Skeletal muscle satellite cell (primary cell): ENCODE data around the gene DOCK9.
A peak's percentile ranks its signal among the peaks of the same experiment; 100 is the strongest.

Experiments used
- H3K27me3 ChIP-seq: 2 replicates; pipeline ENCODE4 v1.7.0; 2013; ENCODE audit warnings: low read length; ENCODE audit not compliant: control insufficient read depth, insufficient read depth
- H3K36me3 ChIP-seq: 2 replicates; pipeline ENCODE4 v1.7.0; 2013; ENCODE audit warnings: mild to moderate bottlenecking, control low read depth, low read length; ENCODE audit not compliant: insufficient read depth
- H3K4me1 ChIP-seq: 2 replicates; pipeline ENCODE4 v1.7.0; 2013; ENCODE audit warnings: low read length; ENCODE audit not compliant: control insufficient read depth, insufficient read depth
- H3K4me2 ChIP-seq: 2 replicates; pipeline ENCODE4 v1.7.0; 2013; ENCODE audit warnings: mild to moderate bottlenecking, low read length
- H3K4me3 ChIP-seq: 2 replicates; pipeline ENCODE4 v1.7.0; 2013; ENCODE audit warnings: low read length
- H3K9ac ChIP-seq: 2 replicates; pipeline ENCODE4 v1.7.0; 2013; ENCODE audit warnings: mild to moderate bottlenecking, low read depth, low read length, moderate library complexity
- H3K9me3 ChIP-seq: replicated peaks from 2 replicates; pipeline ENCODE4 v1.7.0; 2013; ENCODE audit warnings: mild to moderate bottlenecking, control low read depth, low read length

DOCK9 gene

DNA sequence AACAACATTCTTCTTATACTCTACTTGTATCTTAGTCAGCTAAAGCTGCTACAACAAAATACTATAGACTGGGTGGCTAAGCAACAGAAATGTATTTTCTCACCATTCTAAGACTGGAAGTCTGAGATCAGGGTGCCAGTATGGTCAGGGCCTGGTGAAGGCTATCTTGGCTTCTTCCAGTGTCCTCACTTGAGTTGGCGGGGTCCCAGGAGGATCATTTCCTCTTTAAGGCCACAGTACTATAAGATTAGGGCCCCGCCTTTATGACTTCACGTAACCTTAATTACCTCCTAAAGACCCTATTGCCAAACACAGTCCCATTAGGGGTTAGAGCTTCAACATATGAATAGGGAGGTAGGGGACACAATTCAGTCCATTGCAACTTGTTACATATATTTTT, 30.7 kb upstream of the DOCK9 start:
- H3K4me1 ChIP-seq, result peaks cover 5% of the 10 kb centered on the region
- H3K27me3 ChIP-seq, result no peaks in the 10 kb centered on the region
- no peak overlapping the region for H3K9ac ChIP-seq
- H3K9me3 ChIP-seq, result no peaks in the 10 kb centered on the region
- no peak overlapping the region for H3K4me2 ChIP-seq
- no peak overlapping the region for H3K4me3 ChIP-seq
- H3K36me3 ChIP-seq, result no peaks in the 10 kb centered on the region

DNA sequence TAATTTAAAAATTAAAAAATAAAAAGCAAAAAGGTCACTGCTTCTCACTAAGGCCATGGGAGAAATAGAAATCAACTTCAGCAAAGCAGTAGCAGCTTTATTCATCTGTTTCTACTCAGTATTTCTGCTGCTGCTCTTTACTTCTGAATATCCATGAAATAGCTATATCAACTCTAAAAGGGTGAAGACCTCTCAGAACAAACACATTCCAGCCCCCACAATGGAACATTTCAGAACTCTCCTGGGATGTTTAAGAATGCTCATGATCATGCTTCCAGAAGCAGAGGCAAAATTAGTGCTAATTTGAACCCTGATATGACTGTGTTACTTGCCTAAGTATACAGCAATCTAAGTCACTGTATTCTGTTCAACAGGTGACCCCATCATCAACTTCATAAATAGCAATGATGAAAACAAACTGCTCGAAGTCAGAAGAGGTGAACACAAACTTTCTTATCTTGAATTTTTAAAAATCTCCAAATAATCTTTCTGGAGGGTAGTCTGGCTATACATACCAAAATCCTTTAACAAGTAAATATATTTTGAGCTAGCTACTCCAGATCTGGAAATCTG, 29.6 kb upstream of the DOCK9 start:
- H3K4me3 ChIP-seq, result no peak overlapping the region
- no peaks in the 10 kb centered on the region for H3K27me3 ChIP-seq
- H3K9me3 ChIP-seq, result no peaks in the 10 kb centered on the region
- H3K4me1 ChIP-seq, result peaks cover 5% of the 10 kb centered on the region
- H3K4me2 ChIP-seq, result no peak overlapping the region
- H3K36me3 ChIP-seq, result no peaks in the 10 kb centered on the region
- no peak overlapping the region for H3K9ac ChIP-seq

DNA sequence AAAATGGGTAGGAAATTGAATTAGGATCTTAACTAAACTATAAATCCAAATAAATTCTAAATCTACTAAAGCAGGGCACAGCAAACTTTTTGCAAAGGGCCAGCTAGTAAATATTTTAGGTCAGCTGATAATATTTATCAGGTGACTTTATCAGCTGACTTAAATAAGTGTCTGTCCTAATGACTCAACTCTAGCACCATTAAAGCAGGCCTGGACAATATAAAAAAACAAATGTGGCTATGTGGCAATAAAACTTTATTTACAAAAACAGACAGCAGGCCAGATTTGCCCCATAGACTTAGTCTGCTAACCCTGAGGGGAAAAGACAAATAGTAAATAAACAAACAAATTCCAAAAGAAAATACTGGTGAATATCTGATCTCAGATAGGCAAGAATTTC, 27.7 kb upstream of the DOCK9 start:
- Histone ChIP-seq H3K9me3 (no peaks in the 10 kb centered on the region), H3K4me3 (no peak overlapping the region), H3K4me2 (no peak overlapping the region), H3K9ac (no peak overlapping the region), H3K4me1 (peaks cover 5% of the 10 kb centered on the region), H3K27me3 (no peaks in the 10 kb centered on the region), H3K36me3 (no peaks in the 10 kb centered on the region)

DNA sequence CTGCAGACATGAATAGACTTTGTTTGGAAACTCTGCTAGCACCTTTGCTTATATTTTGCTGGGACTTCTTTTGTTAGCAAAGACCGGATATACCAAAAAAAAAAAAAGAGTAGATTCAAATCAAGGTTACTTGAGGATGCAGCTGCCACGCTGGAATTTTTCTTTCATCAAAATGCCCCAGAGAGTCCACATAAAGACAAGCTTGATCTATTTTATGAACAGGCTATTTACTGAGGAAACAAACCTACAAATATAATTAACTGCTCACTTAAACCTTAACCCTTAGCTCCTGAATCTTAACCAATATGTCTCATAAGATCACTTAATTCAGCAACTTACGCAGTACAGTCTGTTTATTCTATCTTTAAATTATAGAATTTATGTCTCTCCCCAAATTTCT, 27.1 kb upstream of the DOCK9 start:
- no peaks in the 10 kb centered on the region for H3K9me3 ChIP-seq
- no peaks in the 10 kb centered on the region for H3K36me3 ChIP-seq
- H3K4me3 ChIP-seq, result no peak overlapping the region
- no peaks in the 10 kb centered on the region for H3K27me3 ChIP-seq
- H3K4me2 ChIP-seq, result no peak overlapping the region
- peaks cover 5% of the 10 kb centered on the region for H3K4me1 ChIP-seq
- no peak overlapping the region for H3K9ac ChIP-seq

DNA sequence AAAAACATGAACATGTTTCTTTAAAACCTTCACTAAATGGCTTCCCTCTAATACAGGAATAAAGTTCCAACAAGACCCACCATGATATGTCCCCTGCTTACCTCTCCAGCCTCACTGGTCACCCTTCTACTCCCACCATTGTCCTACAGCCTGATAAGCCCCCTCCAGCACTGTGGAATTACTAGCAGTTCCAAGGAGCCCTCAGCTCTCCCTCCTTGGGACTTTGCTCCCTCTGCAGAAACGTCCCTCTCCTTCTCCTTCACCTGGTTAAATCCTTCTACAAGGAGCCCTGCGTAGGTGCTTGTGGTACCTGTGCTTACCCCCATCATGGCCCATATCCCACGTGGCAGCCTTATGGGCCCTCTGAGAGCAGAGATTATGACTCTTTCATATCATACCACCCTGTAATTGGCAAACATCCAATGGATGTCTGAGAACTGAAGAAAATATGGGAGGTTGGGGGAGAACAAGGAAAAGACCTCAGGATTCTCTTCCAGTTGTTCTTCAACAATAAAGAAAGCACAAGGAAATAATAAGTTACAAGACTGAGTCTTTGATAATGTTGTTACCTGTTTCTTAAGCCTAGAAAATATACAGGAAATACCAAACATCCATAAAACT, 26.1 kb upstream of the DOCK9 start:
- Histone ChIP-seq H3K4me1 (peaks cover 10% of the 10 kb centered on the region), H3K27me3 (no peaks in the 10 kb centered on the region), H3K4me3 (no peak overlapping the region), H3K36me3 (no peaks in the 10 kb centered on the region), H3K4me2 (no peak overlapping the region), H3K9me3 (no peaks in the 10 kb centered on the region), H3K9ac (no peak overlapping the region)

DNA sequence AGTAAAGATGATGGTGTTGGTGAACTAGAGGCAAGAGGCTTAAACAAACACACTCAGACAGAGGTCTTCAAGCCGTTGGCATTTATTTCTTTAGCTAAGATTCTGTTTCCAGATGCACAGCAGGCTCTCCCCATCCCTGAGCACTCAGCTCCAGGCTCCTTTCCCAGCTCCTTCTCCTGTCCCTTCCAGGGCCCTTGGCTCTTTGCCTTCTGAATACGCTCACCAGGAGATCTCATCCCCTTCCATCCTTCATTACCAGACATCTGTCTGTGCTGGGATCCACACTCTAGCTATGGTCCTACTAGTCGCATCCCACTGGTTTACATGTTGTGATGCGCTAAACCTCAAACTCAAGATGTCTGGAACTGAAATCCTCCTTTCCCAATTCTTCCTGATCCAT, 25.3 kb upstream of the DOCK9 start:
- no peaks in the 10 kb centered on the region for H3K9me3 ChIP-seq
- H3K9ac ChIP-seq, result no peak overlapping the region
- H3K27me3 ChIP-seq, result no peaks in the 10 kb centered on the region
- no peak overlapping the region for H3K4me2 ChIP-seq
- no peaks in the 10 kb centered on the region for H3K36me3 ChIP-seq
- no peak overlapping the region for H3K4me3 ChIP-seq
- H3K4me1 ChIP-seq, result peaks cover 18% of the 10 kb centered on the region

DNA sequence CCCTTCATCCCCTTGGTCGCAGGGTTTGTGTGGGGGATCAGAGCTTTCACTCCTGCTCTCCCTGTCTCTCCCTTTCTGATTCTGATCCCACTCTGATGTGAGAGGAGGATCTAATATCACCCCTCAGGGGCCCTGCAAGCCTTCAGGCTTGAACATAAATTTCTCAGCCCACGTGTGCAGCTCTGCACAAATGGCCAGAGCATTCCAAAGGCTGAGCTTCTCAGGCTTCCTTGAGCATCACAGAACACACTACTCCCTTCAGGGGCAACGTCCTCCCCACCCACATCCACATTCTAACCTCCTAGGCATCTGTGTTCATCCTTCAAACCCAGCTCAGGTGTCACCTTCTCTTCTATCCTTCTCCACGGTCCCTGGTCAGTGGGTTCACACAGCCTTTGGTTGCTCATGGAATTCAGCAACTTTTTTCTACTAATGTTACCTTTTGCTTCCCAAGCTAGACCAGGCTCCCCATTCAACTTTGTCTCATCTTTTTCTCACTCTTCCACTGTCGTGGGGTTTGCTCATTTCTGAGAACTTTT, 24.4 kb upstream of the DOCK9 start:
- Histone ChIP-seq H3K9ac (no peak overlapping the region), H3K9me3 (no peaks in the 10 kb centered on the region), H3K4me1 (peaks cover 27% of the 10 kb centered on the region), H3K4me2 (no peak overlapping the region), H3K36me3 (no peaks in the 10 kb centered on the region), H3K4me3 (no peak overlapping the region), H3K27me3 (no peaks in the 10 kb centered on the region)

GRCh38 chr13:99000137-99000536, 22.3 kb upstream of the DOCK9 start:
- Histone ChIP-seq H3K9ac (no peak overlapping the region), H3K4me1 (peaks cover 31% of the 10 kb centered on the region), H3K27me3 (no peaks in the 10 kb centered on the region)

DNA sequence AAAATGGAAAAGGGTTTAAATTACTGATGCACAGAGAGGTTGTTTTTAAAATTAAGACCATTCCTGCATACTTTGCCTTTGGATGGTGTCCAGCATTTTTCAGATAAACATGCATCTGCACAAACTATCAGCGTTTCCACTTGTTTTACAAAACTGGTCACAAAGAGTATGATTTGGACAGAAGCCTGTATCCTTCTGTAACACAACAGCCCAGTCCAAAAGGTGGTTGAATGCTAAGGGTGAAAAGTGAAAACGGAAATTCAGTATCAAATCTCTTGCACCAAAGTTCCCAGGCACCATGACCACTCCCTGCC, 21.7 kb upstream of the DOCK9 start:
- H3K36me3 ChIP-seq, result no peaks in the 10 kb centered on the region
- peaks cover 26% of the 10 kb centered on the region for H3K4me1 ChIP-seq
- no peaks in the 10 kb centered on the region for H3K9me3 ChIP-seq
- H3K27me3 ChIP-seq, result no peaks in the 10 kb centered on the region
- no peak overlapping the region for H3K9ac ChIP-seq
- no peak overlapping the region for H3K4me3 ChIP-seq
- H3K4me2 ChIP-seq, result no peak overlapping the region

More at GRCh38 chr13:99000137-99000536, 22.3 kb upstream of the DOCK9 start:
- Histone ChIP-seq H3K36me3 (no peaks in the 10 kb centered on the region), H3K4me3 (no peak overlapping the region), H3K9me3 (no peaks in the 10 kb centered on the region), H3K4me2 (no peak overlapping the region)

DNA sequence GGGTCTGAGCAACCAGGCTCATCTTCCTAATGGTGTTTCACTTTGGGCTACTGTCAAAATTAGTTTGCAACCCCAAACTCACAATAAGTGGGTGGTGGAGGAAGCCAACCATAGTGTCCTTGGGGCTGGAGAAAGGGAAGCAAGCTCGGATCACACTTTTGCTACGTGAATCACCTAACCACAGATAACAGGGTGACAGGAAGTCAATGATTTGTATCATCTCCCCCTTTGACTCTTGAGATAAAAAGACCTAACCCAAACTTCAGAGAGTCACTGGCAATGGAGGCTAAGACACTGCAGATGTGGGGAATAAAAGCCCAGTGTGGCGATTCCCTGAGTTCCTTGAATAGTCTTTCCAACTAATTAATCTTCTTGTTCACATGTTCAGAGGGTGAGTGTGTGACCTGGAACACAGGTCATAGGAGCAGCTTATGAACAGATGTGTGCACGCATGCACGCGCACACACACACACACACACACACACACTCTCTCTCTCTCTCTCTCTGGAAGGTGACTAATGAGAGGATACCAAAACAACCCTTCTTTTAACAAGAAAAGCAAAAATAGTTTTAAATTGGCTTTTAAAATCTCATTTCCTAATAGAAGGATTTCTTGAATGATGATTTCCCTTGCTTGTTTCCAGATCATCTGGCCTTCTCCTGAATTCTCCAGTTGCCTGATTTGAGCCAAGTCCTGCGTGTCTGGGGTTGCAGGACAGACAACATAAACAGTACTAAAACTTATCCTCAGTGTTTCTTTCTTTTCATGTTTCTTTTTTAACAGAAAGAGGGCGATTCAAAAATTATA, 21.2 kb upstream of the DOCK9 start:
- no peaks in the 10 kb centered on the region for H3K36me3 ChIP-seq

DNA sequence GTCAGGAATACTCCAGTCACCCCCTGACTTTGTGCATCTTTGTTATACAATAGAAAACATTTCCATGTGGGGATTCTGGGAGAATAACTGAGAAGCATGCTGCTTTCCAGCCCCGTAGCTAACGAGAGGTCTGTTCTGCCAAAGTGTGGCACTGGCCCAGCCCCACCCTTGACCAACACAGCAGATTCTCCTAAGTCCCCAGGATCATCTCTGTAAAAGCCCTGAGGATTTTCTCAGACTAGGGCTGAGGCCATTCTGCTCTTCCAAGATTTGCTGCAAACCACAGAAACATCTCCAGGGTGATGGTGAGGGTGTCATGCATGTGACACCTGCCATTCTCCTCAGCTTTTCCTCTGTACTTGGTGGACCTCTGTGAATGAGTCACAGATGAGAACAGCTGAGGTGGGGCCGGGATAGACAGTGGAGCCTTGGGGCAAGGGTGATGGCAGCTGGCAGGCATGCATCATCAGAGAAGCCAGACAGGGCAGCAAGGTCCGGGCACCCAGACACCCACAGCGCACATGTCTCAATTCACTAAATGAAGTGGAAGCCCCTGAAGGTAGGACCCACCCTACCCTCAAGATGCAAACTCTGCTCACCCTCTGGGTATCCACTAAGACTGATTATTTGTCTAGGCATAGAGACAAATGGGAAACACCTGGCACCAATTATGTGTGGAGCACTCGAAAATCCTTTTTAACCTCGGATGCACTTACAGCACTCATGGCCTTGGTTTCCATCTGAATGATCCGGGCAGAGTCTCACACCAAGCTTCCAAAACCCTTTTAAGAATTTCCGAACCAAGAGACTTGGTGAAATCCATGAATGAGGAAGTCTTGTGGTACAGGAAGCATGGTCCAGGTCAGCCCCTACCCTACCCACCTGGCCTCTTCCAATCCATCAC, 20.1 kb upstream of the DOCK9 start:
- H3K4me2 ChIP-seq, result peak overlapping the region; percentile 18

More for the DNA sequence above, 21.2 kb upstream of the DOCK9 start:
- Histone ChIP-seq H3K9ac (no peak overlapping the region), H3K4me3 (no peak overlapping the region), H3K4me1 (peaks cover 26% of the 10 kb centered on the region), H3K27me3 (no peaks in the 10 kb centered on the region), H3K4me2 (no peak overlapping the region), H3K9me3 (no peaks in the 10 kb centered on the region)

More for the DNA sequence above, 20.1 kb upstream of the DOCK9 start:
- no peaks in the 10 kb centered on the region for H3K9me3 ChIP-seq
- peak overlapping the region; percentile 7 for H3K4me3 ChIP-seq
- peak overlapping the region; percentile 25 for H3K9ac ChIP-seq
- peaks cover 26% of the 10 kb centered on the region for H3K4me1 ChIP-seq
- H3K36me3 ChIP-seq, result no peaks in the 10 kb centered on the region
- no peaks in the 10 kb centered on the region for H3K27me3 ChIP-seq
